Activated CD8-positive, alpha-beta memory T cell treated with anti-CD3 and anti-CD28 coated beads, Interleukin-2, amount 50 U/mL, for 4 hours (primary cell): Measurements from ENCODE around the gene GLIS1.

Source experiments
- DNase-seq: peaks from one replicate; pipeline ENCODE4 v3.0.0-alpha.2; 2020

The GLIS1 gene

DNA sequence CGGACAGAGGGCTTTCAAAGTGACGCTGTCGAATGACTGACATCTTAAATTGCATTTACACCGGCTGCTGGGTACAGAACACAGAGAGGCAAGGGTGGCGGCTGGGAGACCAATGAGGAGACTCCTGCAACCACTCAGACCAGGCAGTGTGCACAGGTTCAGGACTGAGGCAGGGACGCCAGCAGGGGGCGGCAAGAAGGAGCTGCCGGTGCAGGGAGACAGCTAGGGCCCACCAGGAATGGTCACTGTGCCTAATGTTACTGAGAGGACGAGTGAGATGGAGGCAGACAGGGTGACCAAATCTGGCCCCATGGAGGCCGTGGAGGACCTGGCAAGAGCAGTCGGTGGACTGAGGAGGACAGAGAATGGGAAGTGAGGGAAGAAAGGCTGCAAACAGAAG is 23.5 kb downstream of the GLIS1 start:
- no peak for DNase-seq

DNA sequence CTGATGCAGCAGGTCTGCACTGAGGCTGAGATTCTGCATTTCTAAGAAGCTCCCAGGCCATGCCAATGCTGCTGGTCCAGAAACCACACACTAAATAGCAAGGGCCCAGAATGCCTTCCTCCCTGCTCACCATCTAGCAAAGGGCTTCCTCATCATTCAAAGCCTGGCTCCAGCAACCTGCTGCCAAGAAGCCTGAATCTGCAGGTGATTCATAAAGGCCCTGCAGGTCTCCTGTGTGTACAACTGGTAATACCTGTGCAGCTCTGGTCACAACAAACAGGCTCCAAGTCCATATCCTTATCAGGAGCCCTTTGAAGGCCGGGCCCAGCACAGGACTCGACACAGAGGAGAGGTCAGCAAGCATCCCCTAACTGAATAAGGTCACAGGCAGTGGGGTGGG is 26.7 kb downstream of the GLIS1 start:
- no peak for DNase-seq

DNA sequence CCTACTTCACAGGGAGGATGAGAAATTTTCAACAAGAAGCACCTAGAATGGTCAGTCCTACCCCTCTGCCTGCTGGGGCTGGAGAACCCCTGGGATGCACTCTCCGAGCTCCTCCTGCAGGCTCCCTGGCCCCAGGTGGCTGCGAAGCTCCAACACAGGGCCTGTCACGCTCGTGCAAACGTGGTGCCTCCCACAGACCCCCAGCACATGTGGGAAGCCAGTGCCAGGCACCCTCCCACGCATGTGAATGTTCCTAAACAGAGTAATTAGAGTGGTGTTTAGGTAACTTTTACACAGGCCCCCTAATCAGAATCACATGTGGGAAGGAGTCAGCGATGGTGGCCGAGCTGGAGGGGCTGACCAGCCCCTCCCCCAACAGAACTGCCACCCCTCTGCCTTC is 28.4 kb downstream of the GLIS1 start:
- DNase-seq: no peak

DNA sequence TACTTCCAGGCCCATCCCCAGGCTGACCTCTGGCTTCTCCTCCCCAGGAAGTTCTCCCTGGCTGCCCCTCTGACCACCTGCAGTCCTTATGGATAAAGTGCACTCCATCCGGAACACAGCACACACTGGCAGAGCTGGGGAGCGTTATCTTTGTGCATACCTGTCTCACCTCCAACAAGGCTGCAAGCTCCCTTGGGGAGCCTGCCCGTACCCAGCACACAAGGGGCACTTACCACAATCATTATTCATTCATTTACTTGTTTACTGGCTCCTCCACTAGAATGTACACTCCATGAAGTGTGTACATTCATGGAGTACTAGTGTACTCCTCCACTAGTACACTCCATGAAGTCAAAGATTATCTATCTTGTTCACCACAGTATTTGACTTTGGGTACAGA is 30.3 kb downstream of the GLIS1 start:
- DNase-seq: no peak

GRCh38 chr1:53706356-53706755 is 32.6 kb downstream of the GLIS1 start:
- no peak for DNase-seq

DNA sequence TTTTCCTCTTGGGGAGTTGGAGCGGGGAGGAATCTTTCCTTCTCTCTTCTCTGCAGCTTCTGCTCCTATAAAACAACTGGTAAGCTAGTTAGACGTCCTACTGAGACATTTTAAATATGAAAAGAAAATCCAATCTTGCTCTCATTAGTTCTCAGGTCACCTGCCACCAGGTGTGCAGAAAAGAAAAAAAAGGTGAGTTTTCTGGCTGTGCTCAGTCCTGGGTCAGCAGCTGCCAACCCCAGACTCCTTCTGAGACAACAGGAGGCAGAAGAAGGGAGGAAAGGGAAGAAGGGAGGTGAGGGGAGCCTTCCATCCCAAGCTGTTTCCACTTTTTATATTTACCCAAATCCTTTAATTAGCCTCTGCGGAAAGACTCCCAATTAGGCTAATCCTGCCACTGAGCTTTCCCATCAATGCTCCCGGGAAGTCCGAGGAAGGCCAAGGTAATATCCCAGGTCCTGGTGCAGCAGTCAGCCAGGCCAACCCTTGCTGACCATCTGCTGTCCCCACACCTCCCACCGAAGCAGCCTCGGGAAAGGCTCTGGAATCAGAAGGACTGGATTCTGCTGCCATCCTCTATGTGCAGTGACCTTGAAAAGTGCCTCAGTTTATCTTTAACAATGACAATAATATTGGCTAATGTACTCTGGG is 33.4 kb downstream of the GLIS1 start:
- DNase-seq: no peak

DNA sequence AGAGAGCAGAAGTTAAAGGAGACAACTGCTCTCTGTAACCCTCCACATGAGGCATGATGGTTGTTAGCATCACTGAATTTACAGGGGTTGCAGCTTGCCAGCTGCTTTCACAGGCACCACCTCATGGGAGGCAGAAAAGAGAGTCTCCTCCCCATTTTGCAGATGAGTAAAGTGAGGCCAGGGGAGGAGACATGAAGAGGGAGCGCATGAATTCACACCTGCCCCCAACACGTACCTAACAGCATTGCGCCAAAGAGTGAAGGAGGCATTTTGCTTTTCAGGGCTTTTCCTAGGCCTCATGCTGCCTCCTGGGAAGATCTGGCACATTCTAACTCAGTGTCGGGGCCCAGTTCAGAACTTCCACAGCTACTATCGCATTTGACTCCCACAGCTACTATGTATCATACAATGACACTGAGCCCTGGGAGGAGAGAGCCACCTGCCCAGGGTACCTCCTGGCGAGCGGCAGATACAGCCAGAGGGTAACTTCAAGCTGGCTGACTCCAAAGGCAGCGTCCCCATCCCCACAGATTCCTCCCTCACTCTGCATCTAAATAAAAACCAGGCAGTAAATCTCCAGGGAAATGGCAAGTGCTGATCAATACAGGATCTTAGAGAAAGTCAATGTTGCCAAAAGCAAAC is 34.0 kb downstream of the GLIS1 start:
- DNase-seq: no peak

GRCh38 chr1:53704304-53704703 is 34.7 kb downstream of the GLIS1 start:
- no peak for DNase-seq

DNA sequence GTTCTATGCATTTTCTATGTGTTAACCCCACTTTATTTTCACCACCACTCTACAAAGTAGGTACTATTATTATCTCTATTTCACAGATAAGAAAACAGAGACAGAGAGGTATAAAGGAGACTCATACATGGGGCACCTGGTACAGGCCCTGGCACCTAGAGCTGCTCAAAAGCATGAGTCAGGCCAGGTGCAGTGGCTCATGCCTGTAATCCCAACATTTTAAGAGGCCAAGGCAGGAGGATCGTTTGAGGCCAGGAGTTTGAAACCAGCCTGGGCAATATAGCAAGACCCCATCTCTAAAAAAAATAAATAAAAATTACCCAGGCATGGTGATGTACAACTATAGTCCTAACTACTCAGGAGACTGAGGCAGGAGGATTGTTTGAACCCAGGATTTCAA is 35.8 kb downstream of the GLIS1 start:
- DNase-seq: no peak

GRCh38 chr1:53702341-53702740 is 36.6 kb downstream of the GLIS1 start:
- no peak for DNase-seq

DNA sequence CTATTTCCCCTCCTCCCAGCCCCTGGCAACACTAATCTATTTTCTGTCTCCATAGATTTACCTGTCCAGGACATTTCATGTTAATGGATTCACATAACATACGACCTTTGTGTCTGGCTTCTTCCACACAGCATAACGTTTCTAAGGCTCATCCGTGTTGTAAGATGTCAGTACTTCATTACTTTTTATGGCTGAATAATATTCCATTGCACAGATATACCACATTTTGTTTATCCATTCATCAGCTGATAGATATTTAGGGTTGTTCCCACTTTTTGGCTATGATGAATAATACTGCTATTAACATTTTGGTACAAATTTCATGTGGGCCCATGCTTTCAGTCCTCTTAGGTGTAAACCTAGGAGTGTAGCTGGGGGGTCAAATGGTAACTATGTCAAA is 38.2 kb downstream of the GLIS1 start:
- DNase-seq: no peak

DNA sequence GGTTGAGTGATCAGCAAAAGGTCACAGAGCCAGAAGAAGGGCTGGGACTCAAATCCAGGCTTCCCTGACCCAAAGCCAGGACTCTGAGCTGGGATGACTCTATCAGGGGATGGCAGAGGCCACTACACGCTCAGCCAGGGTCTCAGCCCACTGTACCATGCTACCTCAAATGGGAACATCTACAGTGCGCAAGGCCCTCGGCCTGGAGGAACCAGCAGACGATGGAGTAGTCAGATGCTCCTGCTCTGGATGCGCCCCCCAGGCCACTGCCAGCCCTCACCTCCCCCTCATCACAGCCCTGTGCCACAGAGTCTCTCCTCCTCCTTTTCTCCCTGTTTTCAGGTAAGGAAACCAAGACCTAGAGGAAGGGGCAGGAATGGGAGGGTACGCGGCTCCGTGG is 39.0 kb downstream of the GLIS1 start:
- no peak for DNase-seq

GRCh38 chr1:53698384-53698980 is 40.5 kb downstream of the GLIS1 start:
- DNase-seq: no peak

GRCh38 chr1:53697721-53698383 is 41.1 kb downstream of the GLIS1 start:
- no peak for DNase-seq

GRCh38 chr1:53696990-53697389 is 42.0 kb downstream of the GLIS1 start:
- DNase-seq: no peak

GRCh38 chr1:53696571-53696970 is 42.4 kb downstream of the GLIS1 start:
- no peak for DNase-seq

- no peak for DNase-seq
Measured at GRCh38 chr1:53696051-53696450, 42.9 kb downstream of the GLIS1 start.

- DNase-seq: no peak
Measured at GRCh38 chr1:53695116-53695515, 43.8 kb downstream of the GLIS1 start.

GRCh38 chr1:53694718-53695091 is 44.3 kb downstream of the GLIS1 start:
- no peak for DNase-seq

- DNase-seq: no peak
Measured at GRCh38 chr1:53693773-53694717, 44.9 kb downstream of the GLIS1 start.

DNA sequence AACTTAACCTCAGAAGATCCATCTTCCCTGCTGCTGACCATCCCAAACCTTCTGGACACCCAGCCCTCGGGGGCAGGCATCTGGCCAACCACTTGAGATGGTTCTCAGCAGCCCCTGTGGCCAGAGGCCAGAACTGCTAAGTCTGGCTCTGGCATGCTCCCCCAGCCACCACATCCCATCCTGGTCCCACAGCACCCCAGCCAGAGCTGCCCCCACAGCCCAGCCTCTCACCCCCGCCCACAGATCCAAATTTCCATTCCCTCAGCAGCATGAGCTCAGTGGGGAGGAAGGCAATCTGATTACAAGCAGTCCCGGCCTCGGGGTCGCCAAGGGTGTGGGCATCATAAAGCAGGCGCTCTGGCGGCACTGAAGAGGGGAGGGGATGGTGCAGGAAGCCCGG is 45.6 kb downstream of the GLIS1 start:
- no peak for DNase-seq

GRCh38 chr1:53691326-53691725 is 47.6 kb downstream of the GLIS1 start:
- no peak for DNase-seq

DNA sequence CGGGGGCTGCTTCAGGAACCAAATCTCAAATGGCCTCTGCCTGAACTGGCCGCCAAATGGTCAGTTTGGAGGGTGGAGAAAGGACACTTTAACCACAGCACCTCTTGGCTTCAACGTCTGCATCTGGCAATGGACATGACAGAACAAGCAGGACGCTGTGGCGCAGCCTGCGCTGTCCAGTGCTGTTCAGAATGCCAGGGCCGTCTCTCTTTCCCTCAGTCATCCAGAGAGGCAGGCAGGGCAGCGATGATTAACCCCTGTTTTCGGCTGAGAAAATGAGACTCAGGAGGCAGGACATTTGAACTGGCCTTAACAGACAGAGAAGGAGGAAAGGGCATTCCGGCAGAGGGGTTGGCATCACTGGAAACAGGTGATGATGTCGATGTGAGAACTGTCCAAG is 48.6 kb downstream of the GLIS1 start:
- DNase-seq: no peak
